LNCaP clone FGC (cell line): Measurements from ENCODE around the gene RPL29.

Source experiments
- DNase-seq: peaks from one replicate; pipeline ENCODE4 v3.0.0-alpha.2; 2011; ENCODE audit warnings: low read depth
- H3K4me3 ChIP-seq: 2 replicates; pipeline ENCODE4 v1.5.1; 2011; ENCODE audit warnings: mild to moderate bottlenecking, low read depth, low read length, control low read depth
- TF ChIP-seq, protein P1 (sequence below): IDR thresholded peaks from 2 replicates; pipeline ENCODE4 v1.5.1; 2012; ENCODE audit warnings: mild to moderate bottlenecking; ENCODE audit not compliant: control insufficient read depth, insufficient read depth; ENCODE audit errors: extremely low read depth

The RPL29 gene

DNA sequence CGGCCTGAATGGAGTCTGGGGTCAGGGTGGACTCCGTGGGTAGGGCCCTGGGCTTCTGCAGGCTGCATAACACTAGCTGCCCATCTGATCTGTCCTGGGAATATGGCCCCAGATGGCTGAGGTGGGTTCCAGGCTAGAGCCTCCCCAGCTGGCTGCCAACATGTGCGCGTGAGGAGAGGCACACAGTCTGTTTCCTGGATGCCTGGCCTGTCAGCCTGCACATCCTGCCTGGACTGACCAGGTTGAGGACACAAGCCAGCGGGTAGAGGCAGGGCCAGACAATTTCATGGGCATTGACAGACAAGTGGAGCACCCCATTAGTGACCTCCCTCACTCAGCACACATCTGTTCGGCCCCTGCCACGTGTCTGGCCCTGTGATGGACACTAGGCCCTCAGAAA lies 29.8 kb upstream of the RPL29 start:
- no peak for DNase-seq
- H3K4me3 ChIP-seq, result no peak overlapping the region
- TF ChIP-seq, protein P1, sequence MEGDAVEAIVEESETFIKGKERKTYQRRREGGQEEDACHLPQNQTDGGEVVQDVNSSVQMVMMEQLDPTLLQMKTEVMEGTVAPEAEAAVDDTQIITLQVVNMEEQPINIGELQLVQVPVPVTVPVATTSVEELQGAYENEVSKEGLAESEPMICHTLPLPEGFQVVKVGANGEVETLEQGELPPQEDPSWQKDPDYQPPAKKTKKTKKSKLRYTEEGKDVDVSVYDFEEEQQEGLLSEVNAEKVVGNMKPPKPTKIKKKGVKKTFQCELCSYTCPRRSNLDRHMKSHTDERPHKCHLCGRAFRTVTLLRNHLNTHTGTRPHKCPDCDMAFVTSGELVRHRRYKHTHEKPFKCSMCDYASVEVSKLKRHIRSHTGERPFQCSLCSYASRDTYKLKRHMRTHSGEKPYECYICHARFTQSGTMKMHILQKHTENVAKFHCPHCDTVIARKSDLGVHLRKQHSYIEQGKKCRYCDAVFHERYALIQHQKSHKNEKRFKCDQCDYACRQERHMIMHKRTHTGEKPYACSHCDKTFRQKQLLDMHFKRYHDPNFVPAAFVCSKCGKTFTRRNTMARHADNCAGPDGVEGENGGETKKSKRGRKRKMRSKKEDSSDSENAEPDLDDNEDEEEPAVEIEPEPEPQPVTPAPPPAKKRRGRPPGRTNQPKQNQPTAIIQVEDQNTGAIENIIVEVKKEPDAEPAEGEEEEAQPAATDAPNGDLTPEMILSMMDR, result no peak

GRCh38 chr3:52024765-52025452 lies 29.2 kb upstream of the RPL29 start:
- H3K4me3 ChIP-seq, result no peak overlapping the region
- DNase-seq, result no peak
- TF ChIP-seq, protein P1, result no peak

DNA sequence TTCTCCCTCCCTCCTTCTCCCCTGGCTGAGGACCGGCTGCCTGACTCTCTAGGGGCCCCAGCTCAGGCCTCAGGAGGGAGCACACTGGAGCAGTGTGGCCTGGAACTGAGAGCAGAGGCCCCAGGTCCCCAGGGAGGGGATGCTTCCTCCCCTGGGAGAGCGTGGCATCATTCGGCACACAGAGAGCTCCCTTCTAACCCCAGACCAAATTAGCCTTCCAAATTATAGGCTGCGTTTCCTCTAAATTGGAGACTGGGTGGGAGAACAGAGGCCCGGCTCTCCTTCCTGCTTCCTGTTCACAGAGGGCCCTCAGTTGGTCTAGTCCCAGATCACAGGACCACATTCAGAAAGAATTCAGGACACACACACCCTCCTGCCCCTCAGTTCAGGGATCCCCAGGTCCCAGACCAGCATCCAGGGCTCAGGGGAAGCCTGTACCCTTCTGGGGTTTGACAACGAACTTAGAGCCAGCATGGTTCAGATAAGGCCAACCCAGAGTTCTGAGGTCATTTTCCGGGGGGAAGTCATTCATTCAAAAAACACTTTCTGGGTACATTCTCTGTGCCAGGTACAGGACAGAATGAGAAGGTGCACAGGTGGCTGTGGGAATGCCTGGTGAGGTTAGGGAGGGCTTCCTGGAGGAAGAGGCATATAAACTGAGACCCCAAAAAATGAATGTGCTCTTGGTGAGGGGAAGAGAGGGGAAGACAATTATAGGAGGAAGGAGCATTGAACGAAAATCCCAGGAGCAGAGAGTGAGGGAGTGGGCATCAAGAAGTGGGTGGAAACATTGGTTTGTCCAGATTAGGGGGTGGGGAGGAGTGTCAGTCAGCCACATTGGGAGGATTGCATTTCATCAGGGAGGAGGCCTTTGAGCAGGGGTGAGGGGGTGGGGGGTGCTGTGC lies 28.4 kb upstream of the RPL29 start:
- H3K4me3 ChIP-seq, result no peak overlapping the region
- TF ChIP-seq, protein P1, result no peak
- DNase-seq, result no peak

DNA sequence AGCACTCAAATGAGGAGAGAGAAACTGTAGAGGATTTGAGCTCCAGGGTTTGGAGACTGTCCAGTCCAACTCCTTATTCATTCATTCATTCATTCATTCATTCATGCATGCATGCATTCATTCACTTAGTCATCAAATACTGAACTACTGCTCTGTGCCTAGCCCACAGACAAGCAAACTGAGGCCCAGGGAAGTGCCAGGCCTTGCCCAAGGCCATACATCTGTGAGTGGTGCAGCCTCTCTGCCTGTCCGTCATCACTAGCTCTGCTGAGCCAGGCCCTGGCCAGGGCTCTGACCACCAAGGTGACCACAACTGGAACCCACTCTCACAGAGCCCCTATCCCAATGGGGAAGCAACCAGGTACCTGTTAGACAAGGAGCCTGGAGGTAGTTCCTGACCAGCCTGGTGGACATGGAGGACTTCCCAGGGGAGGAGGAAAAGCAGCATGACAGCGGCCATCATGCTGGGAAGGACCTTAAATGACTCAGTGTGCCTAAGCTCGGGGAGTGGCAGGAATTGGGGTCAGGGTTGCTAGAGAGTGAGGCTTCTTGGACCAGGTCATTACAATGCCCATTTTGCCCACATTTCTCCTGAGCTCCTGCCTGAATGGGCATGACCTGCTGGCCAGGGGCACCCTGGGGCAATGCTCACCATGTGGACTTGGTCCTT lies 27.5 kb upstream of the RPL29 start:
- DNase-seq, result no peak
- TF ChIP-seq, protein P1, result no peak
- H3K4me3 ChIP-seq, result no peak overlapping the region

DNA sequence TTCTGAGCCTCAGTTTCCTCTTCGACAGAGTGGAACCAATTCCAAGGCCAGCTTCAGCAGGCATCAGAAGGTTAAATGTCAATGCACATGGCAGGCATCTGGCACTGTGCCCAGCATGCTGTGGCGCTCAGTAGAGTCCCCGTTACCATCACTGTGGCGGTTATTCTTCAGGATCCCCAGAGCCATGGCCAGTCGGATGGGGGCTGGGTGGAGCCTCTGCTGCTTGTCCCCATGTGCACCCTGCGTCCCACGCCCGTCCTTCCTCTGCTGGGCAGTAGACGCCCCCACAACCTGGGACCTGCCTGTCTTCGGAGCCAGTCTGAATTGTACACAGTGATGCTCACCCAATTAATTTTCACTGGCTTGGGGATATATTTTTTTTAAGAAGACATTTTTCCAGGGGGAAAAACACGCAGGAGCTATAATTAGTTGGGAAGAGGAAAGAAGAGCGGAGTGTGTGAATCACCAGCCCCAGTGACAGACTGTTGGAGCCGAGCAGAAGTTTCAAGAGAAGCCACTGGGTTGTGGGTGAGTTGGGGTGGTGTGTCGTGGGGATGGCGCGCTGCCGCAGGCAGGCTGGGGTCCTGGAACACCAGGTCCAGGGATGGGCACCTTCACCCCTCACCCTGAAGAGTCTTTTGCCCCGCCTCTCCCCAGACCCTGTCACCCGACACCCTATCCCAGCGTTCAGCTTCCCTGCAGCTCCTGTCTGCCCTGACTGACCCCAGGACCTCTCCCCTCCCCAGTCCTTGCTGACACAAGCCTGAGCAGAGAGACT lies 26.8 kb upstream of the RPL29 start:
- TF ChIP-seq, protein P1, result no peak
- DNase-seq, result no peak

GRCh38 chr3:52021489-52022268 lies 26.0 kb upstream of the RPL29 start:
- DNase-seq, result no peak
- no peak overlapping the region for H3K4me3 ChIP-seq
- TF ChIP-seq, protein P1, result no peak

More for the DNA sequence above, 26.8 kb upstream of the RPL29 start:
- H3K4me3 ChIP-seq, result no peak overlapping the region
